ENCODE measurements around the gene DNAJC5.
A peak's percentile ranks its signal among the peaks of the same experiment; 100 is the strongest.
"Not testable (repeated sequence)": the region's sequence is repeated elsewhere in the genome, so short reads cannot be mapped to it uniquely, and the experiment has no call there.

Gene DNAJC5

GRCh38 chr20:63955827-63956663, 61.1 kb downstream of the DNAJC5 start, which contains the start of gene UCKL1:
TSS of gene UCKL1 (minus strand) at chr20:63956416. CDS start at chr20:63956372, 44 bp downstream.
- peak; percentile 76 for DNase-seq (ENCODE audit: low read depth)

GRCh38 chr20:63956664-63957003, 61.7 kb downstream of the DNAJC5 start:
- no peak for DNase-seq (ENCODE audit: low read depth)

DNA sequence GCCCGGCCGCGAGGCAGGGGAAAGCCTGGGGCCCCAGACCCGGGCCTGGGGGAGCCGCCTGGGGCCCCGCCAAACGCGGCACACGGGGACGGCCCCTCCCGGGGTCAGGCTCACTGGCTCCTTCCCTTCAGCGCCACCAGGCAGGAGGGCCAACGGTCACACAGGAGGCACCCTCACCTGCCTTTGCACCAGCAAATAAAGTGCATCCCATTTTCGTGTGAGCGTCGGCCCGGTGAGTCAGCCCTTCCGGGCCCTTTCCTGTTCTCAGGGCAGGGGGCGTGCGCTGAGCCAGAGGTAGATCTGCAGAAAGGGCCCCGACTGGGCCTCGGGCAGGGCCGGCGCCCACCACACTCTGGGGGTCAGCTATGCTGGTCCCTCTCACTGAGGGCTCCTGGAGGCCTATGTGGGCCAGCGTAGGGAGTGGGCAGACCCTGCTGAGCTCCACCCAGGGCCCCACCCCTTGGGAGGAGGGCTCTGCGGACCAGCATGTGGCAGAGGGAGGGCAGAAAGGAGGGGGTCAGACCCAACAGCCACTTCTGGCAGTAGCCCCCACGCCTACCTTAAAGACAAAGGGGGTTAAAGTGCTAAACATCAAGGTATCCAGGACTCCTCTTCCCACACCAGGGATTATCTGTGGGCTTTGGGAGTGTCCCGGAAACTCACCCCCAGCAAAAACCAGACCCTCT, 62.2 kb downstream of the DNAJC5 start:
- no peak for DNase-seq (ENCODE audit: low read depth)

GRCh38 chr20:63957690-63958441, 62.9 kb downstream of the DNAJC5 start:
- no peak for DNase-seq (ENCODE audit: low read depth)

DNA sequence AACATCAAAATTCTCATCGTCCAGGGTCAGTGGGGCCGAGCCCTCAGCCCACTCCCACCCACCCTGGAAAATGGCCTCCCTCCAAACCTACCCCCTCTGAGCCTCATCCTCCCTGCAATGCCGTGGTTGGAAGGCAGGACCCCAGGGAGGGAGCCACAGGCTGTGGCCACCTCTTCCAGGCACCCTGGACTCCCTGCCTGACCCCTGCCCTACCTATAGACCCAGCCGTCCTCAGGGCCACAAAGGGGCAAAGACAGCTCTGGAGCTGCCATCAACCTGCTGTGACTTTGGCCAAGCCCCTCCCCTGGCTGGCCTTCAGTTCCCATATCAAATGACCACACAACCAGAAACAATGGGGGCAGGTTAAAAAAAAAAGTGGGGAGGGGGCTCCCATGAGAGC, 63.5 kb downstream of the DNAJC5 start:
- no peak for DNase-seq (ENCODE audit: low read depth)

DNA sequence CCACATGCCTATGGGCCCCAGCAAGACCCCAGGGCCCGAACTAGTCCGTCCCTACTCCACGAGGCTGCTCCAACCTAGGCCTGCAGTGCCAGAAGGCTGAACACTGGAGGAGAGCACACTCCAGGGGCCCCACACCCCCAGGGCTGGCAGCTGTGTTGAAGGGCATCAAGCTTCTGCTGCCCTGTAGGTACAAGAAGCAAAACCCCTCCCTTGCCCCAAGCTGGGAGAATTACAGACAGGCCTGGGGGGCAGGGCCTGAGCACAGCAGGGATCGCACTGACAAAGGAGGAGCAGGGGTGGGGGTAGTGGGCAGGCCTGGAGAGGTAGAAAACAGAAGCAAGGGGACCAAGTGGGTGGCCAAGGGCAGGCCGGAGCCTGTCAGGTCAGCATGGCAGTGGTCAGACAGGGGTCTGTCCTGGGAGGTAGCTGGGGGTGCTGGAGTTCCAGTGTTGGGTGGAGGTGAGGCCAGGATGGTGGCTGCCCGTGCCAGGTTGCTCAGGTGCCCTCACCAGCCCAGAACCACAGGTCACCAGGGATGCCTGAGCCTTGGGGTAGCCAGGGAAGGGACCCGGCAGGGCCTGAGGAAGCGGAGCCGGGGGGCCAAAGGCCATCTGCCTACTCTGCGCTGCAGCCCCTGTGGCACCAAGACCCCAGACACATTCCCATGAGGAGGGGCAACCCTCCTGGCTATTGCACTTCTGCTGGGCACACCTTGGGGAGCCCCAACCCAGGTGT, 64.2 kb downstream of the DNAJC5 start:
- no peak for DNase-seq (ENCODE audit: low read depth)

GRCh38 chr20:63959699-63960075, 64.8 kb downstream of the DNAJC5 start:
- no peak for DNase-seq (ENCODE audit: low read depth)

DNA sequence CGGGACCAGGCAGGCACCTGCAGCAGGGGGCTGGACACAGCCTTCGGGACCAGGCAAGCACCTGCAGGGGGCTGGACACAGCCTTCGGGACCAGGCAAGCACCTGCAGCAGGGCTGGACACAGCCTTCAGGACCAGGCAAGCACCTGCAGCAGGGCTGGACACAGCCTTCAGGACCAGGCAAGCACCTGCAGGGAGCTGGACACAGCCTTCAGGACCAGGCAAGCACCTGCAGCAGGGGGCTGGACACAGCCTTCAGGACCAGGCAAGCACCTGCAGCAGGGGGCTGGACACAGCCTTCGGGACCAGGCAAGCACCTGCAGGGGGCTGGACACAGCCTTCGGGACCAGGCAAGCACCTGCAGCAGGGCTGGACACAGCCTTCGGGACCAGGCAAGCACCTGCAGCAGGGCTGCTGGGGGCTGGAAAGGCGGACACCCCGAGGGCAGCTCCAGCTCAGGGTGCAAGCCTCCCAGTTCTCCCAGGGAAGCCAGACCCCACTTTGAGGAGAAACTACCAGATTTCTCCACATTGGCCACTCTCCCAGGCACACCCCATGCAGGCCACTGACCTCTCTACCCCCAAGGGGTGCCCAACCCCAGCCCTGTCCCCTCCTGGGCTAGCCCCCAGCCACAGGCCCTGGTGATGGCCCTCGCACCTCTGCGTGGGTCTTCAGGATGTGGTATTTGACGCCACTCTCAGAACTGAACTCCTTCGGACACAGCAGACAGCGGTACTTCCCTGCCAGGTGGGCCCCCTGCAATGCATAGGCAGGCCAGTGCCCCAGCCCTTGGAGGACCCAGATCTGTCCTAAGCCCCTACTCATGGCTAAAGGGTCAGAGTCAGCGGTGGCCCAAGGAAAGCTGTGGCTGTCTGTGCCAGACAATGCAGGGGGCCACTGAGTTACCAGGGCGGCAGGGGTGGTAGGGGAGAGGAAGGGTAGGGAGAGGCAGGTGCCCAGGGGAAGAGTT, 66.0 kb downstream of the DNAJC5 start:
- DNase-seq (ENCODE audit: low read depth), result not testable (repeated sequence)

DNA sequence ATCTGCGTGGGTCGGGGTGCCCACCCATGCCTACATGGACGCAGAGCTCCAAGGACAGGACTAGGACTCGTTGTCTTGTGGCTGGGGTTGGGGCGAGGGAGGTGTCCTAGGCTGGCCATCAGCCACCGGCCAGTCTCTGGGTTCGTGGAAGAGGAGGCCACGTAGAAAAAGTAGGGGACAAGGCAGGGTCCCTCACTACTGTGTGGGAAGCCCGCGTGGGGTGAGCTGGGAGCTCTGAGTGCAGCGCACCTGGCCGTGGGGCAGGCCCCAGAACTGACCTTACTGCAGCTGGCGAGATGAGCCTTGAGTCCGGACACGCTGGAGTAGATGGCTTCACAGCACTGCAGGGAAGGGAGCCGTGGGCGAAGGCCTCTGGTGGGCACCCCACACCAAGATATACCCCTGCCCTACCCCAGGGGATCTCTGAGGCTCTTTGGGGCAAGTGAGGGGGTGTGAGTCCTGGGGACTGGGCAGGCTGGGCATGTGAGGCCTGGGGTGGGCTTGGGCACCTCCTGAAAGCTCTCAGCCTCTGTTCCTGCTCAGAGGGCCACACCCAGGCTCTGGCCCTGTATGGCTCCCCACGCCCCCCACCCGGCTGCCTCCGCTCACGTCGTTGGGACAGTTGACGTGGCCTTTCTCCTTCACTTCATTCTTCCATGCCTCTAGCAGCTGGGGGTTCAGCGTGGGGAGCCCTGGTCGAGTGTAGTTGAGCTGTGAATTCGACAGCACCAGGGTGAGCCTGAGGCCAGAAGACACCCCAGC, 66.9 kb downstream of the DNAJC5 start:
- no peak for DNase-seq (ENCODE audit: low read depth)

DNA sequence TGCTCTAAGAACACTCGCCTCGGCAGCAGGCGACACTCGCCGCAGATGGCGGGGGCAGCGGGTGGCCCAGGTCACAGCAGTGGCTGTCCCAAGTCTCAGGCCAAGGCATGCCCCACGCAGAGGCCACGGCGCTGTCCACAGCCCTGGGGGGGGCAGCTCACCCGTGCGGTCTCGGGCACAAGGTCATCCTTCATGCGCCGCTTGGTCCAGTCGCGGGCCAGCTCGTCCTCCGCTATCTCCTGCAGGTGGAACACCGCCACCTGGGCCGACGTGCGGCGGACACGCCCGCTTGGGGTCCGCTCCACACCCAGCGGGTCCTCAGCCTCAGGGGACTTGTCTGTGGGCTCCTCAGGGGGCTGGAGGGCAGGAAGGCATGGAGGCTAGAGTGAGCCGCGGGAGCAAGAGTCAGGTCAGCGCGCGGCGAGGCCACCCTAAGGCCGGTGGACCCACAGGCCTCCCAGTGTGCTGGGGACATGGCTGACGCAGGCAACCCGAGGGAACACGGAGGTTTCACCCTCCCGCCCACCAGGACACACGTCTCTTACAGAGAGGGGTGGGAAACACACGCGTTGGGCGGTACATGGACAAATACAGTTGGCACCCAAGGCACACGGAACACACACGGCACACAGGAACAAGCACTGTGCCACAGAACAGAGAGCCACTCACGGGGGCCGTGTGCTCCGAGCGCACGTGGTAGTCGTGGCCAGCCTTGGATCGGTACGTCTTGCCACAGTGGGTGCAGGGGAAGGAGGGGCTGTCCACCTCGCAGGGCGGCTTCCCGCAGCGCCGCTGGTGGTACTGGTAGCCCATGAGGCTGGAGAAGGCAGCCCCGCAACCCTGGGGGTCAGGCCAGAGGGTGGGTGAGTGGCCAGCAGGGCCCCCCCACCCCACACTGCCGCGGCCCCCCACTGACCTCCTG, 67.8 kb downstream of the DNAJC5 start:
- no peak for DNase-seq (ENCODE audit: low read depth)

GRCh38 chr20:63963348-63963741, 68.4 kb downstream of the DNAJC5 start:
- DNase-seq (ENCODE audit: low read depth), result no peak

DNA sequence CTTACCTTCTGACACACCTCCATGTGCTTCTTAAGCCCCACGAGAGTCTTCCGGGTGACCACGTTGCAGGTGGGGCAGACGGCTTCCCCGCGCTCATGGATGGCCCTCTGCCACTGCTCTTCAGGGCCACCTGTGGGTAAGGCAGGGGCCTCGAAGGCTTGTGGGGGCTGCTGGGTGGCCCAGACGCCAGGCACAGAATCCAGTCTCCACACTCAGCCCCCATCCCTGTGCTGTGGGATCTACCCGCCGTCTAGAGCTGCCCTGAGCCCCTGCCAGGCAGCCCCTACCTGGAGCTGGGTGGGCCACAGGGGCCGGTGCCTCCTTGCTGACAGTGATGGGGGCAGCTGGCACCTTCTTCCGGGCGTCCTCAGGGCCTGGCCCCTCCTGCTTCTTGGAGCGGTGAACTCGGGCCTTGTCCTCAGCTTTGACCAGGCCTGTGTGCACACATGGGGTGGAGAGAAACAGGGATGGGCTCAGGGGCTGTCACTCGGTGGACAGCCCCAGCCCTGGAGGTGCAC, 68.9 kb downstream of the DNAJC5 start:
- no peak for DNase-seq (ENCODE audit: low read depth)

- no peak for DNase-seq (ENCODE audit: low read depth)
These were observed 69.5 kb downstream of the DNAJC5 start for GRCh38 chr20:63964412-63964811.

DNA sequence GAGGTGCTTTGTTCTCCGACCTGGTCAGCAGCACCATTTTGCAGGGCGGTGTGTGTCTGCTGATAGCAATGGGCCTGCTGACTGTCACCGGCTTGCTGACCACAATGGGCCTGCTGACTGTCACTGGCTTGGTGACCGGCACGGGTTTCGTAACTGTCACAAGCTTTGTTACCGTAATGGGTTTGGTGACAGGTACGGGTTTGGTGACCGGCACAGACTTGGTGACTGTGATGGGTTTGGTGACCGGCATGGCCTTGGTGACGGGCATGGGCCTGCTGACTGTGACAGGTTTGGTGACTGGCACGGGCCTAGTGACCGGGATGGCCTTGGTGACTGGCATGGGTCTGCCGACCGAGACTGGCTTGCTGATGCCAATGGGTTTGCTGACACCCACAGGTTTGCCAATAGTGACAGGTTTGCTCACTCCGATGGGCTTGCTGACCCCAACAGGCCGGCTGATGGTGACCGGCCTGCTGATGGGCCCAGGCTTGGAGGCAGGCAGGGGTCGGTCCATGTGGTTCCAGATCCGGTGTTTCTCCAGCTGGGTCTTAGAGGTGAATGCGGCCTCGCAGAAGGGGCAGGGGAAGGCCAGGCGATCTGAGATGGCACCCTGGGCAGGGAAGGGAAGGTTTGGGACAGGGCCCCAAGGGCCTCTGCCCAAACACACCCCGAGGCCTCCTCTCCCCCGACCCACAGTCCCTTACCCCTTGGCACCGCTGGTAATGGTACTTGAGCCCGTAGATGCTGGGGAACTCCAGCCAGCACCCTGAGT, 71.4 kb downstream of the DNAJC5 start:
- no peak for DNase-seq (ENCODE audit: low read depth)

- DNase-seq (ENCODE audit: low read depth), result no peak
These were observed 72.0 kb downstream of the DNAJC5 start for GRCh38 chr20:63966944-63967322.

GRCh38 chr20:63967330-63968135, 72.6 kb downstream of the DNAJC5 start:
- DNase-seq (ENCODE audit: low read depth), result no peak
